HEK293 (cell line): ENCODE measurements around the gene TCF3.

ENCODE experiments used
- CTCF ChIA-PET: fragments of 350-600 bp; formaldehyde crosslinking; extraction: SDS; loops from one replicate; lab custom pipeline; 2021; ENCODE audit warnings: antibody characterized with exemption; lab: Yijun Ruan, JAX
- POLR2A ChIA-PET: fragments of 300-600 bp; formaldehyde crosslinking; extraction: SDS; loops from one replicate; lab custom pipeline; 2020; ENCODE audit warnings: antibody characterized with exemption, inconsistent platforms; lab: Yijun Ruan, JAX
- H3K27ac ChIP-seq: fragments of 200-500 bp; sonication (Bioruptor generic); 2 replicates; pipeline ENCODE4 v1.5.1; 2014; ENCODE audit warnings: low read depth, low read length, control low read depth, inconsistent platforms; ENCODE audit errors: extremely low read depth
- H3K36me3 ChIP-seq, 2 experiments: fragments of 200-500 bp in 1 of 2; sonication (Bioruptor generic) in 1 of 2; 1 replicate in 1 of 2; 2 replicates in 1 of 2; pipeline ENCODE4 v1.5.1; 2014 to 2017; ENCODE audit warnings: inconsistent platforms in 2 of 2, low read length in 2 of 2; ENCODE audit not compliant: control insufficient read depth in 2 of 2, insufficient read depth in 1 of 2
- H3K4me1 ChIP-seq: fragments of 200-500 bp; sonication (Bioruptor generic); 2 replicates; pipeline ENCODE4 v1.5.1; 2014; ENCODE audit warnings: mild to moderate bottlenecking, low read length, inconsistent platforms; ENCODE audit not compliant: control insufficient read depth, insufficient read depth
- H3K4me3 ChIP-seq: 2 replicates; pipeline ENCODE4 v1.5.1; 2011; ENCODE audit warnings: low read depth, mild to moderate bottlenecking, control low read depth, low read length, moderate library complexity
- H3K9me3 ChIP-seq: fragments of 200-500 bp; sonication (Bioruptor generic); 2 replicates; pipeline ENCODE4 v1.5.1; 2014; ENCODE audit warnings: low read depth, low read length, inconsistent platforms; ENCODE audit not compliant: control insufficient read depth, insufficient read depth
- GFI1B ChIP-seq: fragments of 450-650 bp; formaldehyde crosslinking; IDR thresholded peaks from 2 replicates; pipeline ENCODE4 v1.5.1; 2016; ENCODE audit warnings: missing biosample characterization, missing genetic modification characterization
- GLI4 ChIP-seq: fragments of 450-650 bp; formaldehyde crosslinking; IDR thresholded peaks from 2 replicates; pipeline ENCODE4 v1.5.1; 2016; ENCODE audit warnings: missing biosample characterization, missing genetic modification characterization
- HOXC10 ChIP-seq: sonication (generic); formaldehyde crosslinking; IDR thresholded peaks from 2 replicates; pipeline ENCODE4 v1.8.1; 2023; ENCODE audit warnings: mild to moderate bottlenecking, missing genetic modification reagents
- KLF16 ChIP-seq: fragments of 450-650 bp; formaldehyde crosslinking; IDR thresholded peaks from 2 replicates; pipeline ENCODE4 v1.5.1; 2017; ENCODE audit warnings: missing biosample characterization, missing genetic modification characterization
- OSR2 ChIP-seq: fragments of 450-650 bp; formaldehyde crosslinking; IDR thresholded peaks from 2 replicates; pipeline ENCODE4 v1.5.1; 2016; ENCODE audit warnings: missing biosample characterization, missing genetic modification characterization
- PRDM1 ChIP-seq: fragments of 450-650 bp; formaldehyde crosslinking; IDR thresholded peaks from 2 replicates; pipeline ENCODE4; 2016; ENCODE audit warnings: missing biosample characterization, missing genetic modification characterization
- YY1 ChIP-seq: fragments of 450-650 bp; formaldehyde crosslinking; IDR thresholded peaks from 2 replicates; pipeline ENCODE4 v1.5.1; 2018; ENCODE audit warnings: missing biosample characterization, missing genetic modification characterization
- ZBTB21 ChIP-seq: fragments of 450-650 bp; formaldehyde crosslinking; IDR thresholded peaks from 2 replicates; pipeline ENCODE4 v1.5.1; 2017; ENCODE audit warnings: missing biosample characterization, missing genetic modification characterization
- ZBTB26 ChIP-seq: fragments of 450-650 bp; formaldehyde crosslinking; optimal IDR thresholded peaks from 2 replicates; pipeline ENCODE3; 2016; ENCODE audit warnings: missing biosample characterization, mild to moderate bottlenecking, missing genetic modification characterization
- ZBTB7A ChIP-seq: fragments of 450-650 bp; formaldehyde crosslinking; IDR thresholded peaks from 2 replicates; pipeline ENCODE4 v1.5.1; 2016; ENCODE audit warnings: low read depth, missing biosample characterization, missing genetic modification characterization
- ZEB2 ChIP-seq: fragments of 450-650 bp; formaldehyde crosslinking; IDR thresholded peaks from 2 replicates; pipeline ENCODE4 v1.5.1; 2016; ENCODE audit warnings: missing biosample characterization, missing genetic modification characterization
- ZNF140 ChIP-seq: fragments of 450-650 bp; formaldehyde crosslinking; IDR thresholded peaks from 2 replicates; pipeline ENCODE4 v1.5.1; 2016; ENCODE audit warnings: missing biosample characterization, missing genetic modification characterization
- ZNF146 ChIP-seq: fragments of 450-650 bp; formaldehyde crosslinking; IDR thresholded peaks from 2 replicates; pipeline ENCODE4 v1.5.1; 2016; ENCODE audit warnings: missing biosample characterization, missing genetic modification characterization
- ZNF16 ChIP-seq: fragments of 450-650 bp; formaldehyde crosslinking; IDR thresholded peaks from 2 replicates; pipeline ENCODE4 v1.5.1; 2016; ENCODE audit warnings: low read depth, missing biosample characterization, missing genetic modification characterization
- ZNF280C ChIP-seq: fragments of 450-650 bp; formaldehyde crosslinking; IDR thresholded peaks from 2 replicates; pipeline ENCODE4 v1.5.1; 2016; ENCODE audit warnings: missing biosample characterization, missing genetic modification characterization
- ZNF324 ChIP-seq: fragments of 450-650 bp; formaldehyde crosslinking; IDR thresholded peaks from 2 replicates; pipeline ENCODE4 v1.5.1; 2016; ENCODE audit warnings: missing biosample characterization, missing genetic modification characterization
- ZNF404 ChIP-seq: fragments of 450-650 bp; formaldehyde crosslinking; IDR thresholded peaks from 2 replicates; pipeline ENCODE4 v1.5.1; 2017; ENCODE audit warnings: missing biosample characterization, missing genetic modification characterization
- ZNF530 ChIP-seq: fragments of 450-650 bp; formaldehyde crosslinking; IDR thresholded peaks from 2 replicates; pipeline ENCODE4 v1.5.1; 2016; ENCODE audit warnings: low read depth, missing biosample characterization, missing genetic modification characterization
- ZNF571 ChIP-seq: fragments of 450-650 bp; formaldehyde crosslinking; IDR thresholded peaks from 2 replicates; pipeline ENCODE4 v1.5.0; 2017; ENCODE audit warnings: missing biosample characterization, missing genetic modification characterization
- ZNF621 ChIP-seq: fragments of 450-650 bp; formaldehyde crosslinking; IDR thresholded peaks from 2 replicates; pipeline ENCODE4 v1.5.1; 2017; ENCODE audit warnings: missing biosample characterization, missing genetic modification characterization
- ZNF623 ChIP-seq: fragments of 450-650 bp; formaldehyde crosslinking; IDR thresholded peaks from 2 replicates; pipeline ENCODE4 v1.5.1; 2016; ENCODE audit warnings: missing biosample characterization, missing genetic modification characterization
- ZNF837 ChIP-seq: fragments of 450-650 bp; formaldehyde crosslinking; IDR thresholded peaks from 2 replicates; pipeline ENCODE4 v1.5.1; 2016; ENCODE audit warnings: missing biosample characterization, missing genetic modification characterization
- ZNF843 ChIP-seq: fragments of 450-650 bp; formaldehyde crosslinking; IDR thresholded peaks from 2 replicates; pipeline ENCODE4 v1.5.1; 2016; ENCODE audit warnings: missing biosample characterization, missing genetic modification characterization
- ZXDB ChIP-seq: fragments of 450-650 bp; formaldehyde crosslinking; IDR thresholded peaks from 2 replicates; pipeline ENCODE4 v1.5.1; 2016; ENCODE audit warnings: missing biosample characterization, missing genetic modification characterization
- TF ChIP-seq, protein P1 (sequence below): fragments of 450-650 bp; formaldehyde crosslinking; IDR thresholded peaks from 2 replicates; pipeline ENCODE4 v1.5.1; 2016; ENCODE audit warnings: missing biosample characterization, missing genetic modification characterization
- TF ChIP-seq, protein P2 (sequence below): fragments of 450-650 bp; formaldehyde crosslinking; IDR thresholded peaks from 2 replicates; pipeline ENCODE4 v1.5.1; 2016; ENCODE audit warnings: missing biosample characterization, missing genetic modification characterization
- TF ChIP-seq, protein P3 (sequence below): fragments of 450-650 bp; formaldehyde crosslinking; IDR thresholded peaks from 2 replicates; pipeline ENCODE4 v1.5.1; 2017; ENCODE audit warnings: missing biosample characterization, missing genetic modification characterization

The TCF3 gene

GRCh38 chr19:1584500-1585242 lies 67.7 kb downstream of the TCF3 start:
- POLR2A ChIA-PET = interaction anchor here (0.5 to 1.0 kb wide), 2 partner anchors 8 to 482 kb away, joined by 3 to 4 read pairs; partner anchors contain the start of gene MBD3
- no peak overlapping the region for H3K27ac ChIP-seq
- H3K36me3 ChIP-seq = peaks cover 25 to 61% of the 10 kb centered on the region in 2 experiments; a peak in 2 of 3 replicates
- H3K4me3 ChIP-seq = no peak overlapping the region
- H3K4me1 ChIP-seq = no peaks in the 10 kb centered on the region
- no peaks in the 10 kb centered on the region for H3K9me3 ChIP-seq
- TF ChIP-seq, protein P1, sequence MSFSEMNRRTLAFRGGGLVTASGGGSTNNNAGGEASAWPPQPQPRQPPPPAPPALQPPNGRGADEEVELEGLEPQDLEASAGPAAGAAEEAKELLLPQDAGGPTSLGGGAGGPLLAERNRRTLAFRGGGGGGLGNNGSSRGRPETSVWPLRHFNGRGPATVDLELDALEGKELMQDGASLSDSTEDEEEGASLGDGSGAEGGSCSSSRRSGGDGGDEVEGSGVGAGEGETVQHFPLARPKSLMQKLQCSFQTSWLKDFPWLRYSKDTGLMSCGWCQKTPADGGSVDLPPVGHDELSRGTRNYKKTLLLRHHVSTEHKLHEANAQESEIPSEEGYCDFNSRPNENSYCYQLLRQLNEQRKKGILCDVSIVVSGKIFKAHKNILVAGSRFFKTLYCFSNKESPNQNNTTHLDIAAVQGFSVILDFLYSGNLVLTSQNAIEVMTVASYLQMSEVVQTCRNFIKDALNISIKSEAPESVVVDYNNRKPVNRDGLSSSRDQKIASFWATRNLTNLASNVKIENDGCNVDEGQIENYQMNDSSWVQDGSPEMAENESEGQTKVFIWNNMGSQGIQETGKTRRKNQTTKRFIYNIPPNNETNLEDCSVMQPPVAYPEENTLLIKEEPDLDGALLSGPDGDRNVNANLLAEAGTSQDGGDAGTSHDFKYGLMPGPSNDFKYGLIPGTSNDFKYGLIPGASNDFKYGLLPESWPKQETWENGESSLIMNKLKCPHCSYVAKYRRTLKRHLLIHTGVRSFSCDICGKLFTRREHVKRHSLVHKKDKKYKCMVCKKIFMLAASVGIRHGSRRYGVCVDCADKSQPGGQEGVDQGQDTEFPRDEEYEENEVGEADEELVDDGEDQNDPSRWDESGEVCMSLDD (tag by site-specific recombination) = no peak
- TF ChIP-seq ZNF843 (tag by site-specific recombination) = no peak
- TF ChIP-seq YY1 (tag by site-specific recombination) = no peak
- TF ChIP-seq, protein P2, sequence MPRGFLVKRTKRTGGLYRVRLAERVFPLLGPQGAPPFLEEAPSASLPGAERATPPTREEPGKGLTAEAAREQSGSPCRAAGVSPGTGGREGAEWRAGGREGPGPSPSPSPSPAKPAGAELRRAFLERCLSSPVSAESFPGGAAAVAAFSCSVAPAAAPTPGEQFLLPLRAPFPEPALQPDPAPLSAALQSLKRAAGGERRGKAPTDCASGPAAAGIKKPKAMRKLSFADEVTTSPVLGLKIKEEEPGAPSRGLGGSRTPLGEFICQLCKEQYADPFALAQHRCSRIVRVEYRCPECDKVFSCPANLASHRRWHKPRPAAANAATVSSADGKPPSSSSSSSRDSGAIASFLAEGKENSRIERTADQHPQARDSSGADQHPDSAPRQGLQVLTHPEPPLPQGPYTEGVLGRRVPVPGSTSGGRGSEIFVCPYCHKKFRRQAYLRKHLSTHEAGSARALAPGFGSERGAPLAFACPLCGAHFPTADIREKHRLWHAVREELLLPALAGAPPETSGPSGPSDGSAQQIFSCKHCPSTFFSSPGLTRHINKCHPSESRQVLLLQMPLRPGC (tag by site-specific recombination) = no peak
- no peak for TF ChIP-seq ZNF837 (tag by site-specific recombination)
- TF ChIP-seq KLF16 (tag by site-specific recombination) = no peak
- TF ChIP-seq OSR2 = no peak
- no peak for TF ChIP-seq ZNF530 (tag by site-specific recombination)
- TF ChIP-seq ZNF16 (tag by site-specific recombination) = no peak
- TF ChIP-seq HOXC10 (CRISPR knock-in tag) = no peak
- TF ChIP-seq ZEB2 (tag by site-specific recombination) = no peak
- no peak for TF ChIP-seq GFI1B (tag by site-specific recombination)
- no peak for TF ChIP-seq ZNF623
- TF ChIP-seq ZXDB (tag by site-specific recombination) = no peak
- TF ChIP-seq ZBTB7A = no peak
- no peak for TF ChIP-seq ZNF571 (tag by site-specific recombination)
- TF ChIP-seq, protein P3, sequence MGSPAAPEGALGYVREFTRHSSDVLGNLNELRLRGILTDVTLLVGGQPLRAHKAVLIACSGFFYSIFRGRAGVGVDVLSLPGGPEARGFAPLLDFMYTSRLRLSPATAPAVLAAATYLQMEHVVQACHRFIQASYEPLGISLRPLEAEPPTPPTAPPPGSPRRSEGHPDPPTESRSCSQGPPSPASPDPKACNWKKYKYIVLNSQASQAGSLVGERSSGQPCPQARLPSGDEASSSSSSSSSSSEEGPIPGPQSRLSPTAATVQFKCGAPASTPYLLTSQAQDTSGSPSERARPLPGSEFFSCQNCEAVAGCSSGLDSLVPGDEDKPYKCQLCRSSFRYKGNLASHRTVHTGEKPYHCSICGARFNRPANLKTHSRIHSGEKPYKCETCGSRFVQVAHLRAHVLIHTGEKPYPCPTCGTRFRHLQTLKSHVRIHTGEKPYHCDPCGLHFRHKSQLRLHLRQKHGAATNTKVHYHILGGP (tag by site-specific recombination) = no peak
- TF ChIP-seq ZNF404 (tag by site-specific recombination) = no peak
- no peak for TF ChIP-seq ZNF621
- TF ChIP-seq, all 188 proteins: peak for 0
- CTCF ChIA-PET = interaction anchor here (0.6 kb wide), 1 partner anchor 81 kb away, joined by 3 read pairs; no protein-coding TSS in a partner anchor

- Histone ChIP-seq H3K4me1 (no peaks in the 10 kb centered on the region), H3K9me3 (no peaks in the 10 kb centered on the region), H3K4me3 (no peak overlapping the region), H3K27ac (no peak overlapping the region), H3K36me3 (peaks cover 27 to 83% of the 10 kb centered on the region in 2 experiments)
- ChIA-PET POLR2A (interaction anchor here (1.6 to 1.7 kb wide), 2 partner anchors 9 to 11 kb away, joined by 7 to 9 read pairs; partner anchors contain the start of gene MBD3), CTCF (no interaction called here)
- TF ChIP-seq ZNF140 (no peak), PRDM1 (tag by site-specific recombination) (no peak), ZNF324 (tag by site-specific recombination) (no peak), ZBTB21 (tag by site-specific recombination) (no peak), ZNF280C (tag by site-specific recombination) (no peak), ZBTB26 (tag by site-specific recombination) (no peak), GLI4 (tag by site-specific recombination) (no peak), ZNF146 (tag by site-specific recombination) (no peak)
These were observed 70.2 kb downstream of the TCF3 start for GRCh38 chr19:1582201-1582600.
